GM12875 (cell line): ENCODE data around the gene GRID1.

Experiments used
- H3K4me3 ChIP-seq: one replicate; pipeline ENCODE4 v1.5.1; 2011; ENCODE audit warnings: low read depth, low read length, control low read depth
- TF ChIP-seq, protein P1 (sequence below): IDR thresholded peaks from 2 replicates; pipeline ENCODE4 v1.5.1; 2011; ENCODE audit warnings: low read depth, mild to moderate bottlenecking, control low read depth, inconsistent platforms, low read length, moderate library complexity, borderline replicate concordance; ENCODE audit not compliant: insufficient read depth

The GRID1 gene

DNA sequence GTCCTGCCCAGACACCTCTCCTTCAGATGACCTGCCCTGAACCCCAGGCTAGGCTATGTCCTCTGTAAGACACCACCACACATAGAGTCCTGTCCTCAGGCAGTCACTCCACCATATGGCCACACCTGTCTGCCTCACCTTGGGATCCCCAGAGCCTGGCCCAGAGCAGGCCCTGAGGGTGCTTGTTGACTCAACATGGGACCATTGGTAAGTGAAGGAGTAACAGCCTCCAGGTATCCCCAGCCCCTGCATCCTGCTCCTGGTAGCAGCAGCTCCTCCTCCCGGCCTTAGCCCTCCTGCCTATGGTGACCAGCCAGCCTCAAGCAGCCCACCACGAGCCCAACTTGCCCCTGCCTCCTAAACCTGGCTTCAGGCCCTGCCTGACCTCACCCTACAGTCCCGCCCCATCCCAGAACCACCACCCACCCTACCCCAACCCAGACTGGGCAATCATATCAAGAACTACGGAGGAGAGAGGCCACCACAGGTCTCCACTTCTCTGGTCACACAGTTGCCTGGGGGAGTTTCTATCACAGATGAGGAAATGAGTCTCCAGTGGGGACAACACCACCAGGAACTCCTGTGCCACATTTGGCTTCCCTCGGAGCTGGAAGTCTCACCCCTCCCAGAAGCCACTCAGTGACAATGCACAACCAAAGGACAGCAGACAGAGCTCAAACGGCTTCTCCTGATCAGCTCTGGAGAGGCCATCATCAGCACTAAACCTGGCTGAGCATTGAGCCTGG lies 136.6 kb downstream of the GRID1 start:
- TF ChIP-seq, protein P1, sequence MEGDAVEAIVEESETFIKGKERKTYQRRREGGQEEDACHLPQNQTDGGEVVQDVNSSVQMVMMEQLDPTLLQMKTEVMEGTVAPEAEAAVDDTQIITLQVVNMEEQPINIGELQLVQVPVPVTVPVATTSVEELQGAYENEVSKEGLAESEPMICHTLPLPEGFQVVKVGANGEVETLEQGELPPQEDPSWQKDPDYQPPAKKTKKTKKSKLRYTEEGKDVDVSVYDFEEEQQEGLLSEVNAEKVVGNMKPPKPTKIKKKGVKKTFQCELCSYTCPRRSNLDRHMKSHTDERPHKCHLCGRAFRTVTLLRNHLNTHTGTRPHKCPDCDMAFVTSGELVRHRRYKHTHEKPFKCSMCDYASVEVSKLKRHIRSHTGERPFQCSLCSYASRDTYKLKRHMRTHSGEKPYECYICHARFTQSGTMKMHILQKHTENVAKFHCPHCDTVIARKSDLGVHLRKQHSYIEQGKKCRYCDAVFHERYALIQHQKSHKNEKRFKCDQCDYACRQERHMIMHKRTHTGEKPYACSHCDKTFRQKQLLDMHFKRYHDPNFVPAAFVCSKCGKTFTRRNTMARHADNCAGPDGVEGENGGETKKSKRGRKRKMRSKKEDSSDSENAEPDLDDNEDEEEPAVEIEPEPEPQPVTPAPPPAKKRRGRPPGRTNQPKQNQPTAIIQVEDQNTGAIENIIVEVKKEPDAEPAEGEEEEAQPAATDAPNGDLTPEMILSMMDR: no peak
- no peak overlapping the region for H3K4me3 ChIP-seq

DNA sequence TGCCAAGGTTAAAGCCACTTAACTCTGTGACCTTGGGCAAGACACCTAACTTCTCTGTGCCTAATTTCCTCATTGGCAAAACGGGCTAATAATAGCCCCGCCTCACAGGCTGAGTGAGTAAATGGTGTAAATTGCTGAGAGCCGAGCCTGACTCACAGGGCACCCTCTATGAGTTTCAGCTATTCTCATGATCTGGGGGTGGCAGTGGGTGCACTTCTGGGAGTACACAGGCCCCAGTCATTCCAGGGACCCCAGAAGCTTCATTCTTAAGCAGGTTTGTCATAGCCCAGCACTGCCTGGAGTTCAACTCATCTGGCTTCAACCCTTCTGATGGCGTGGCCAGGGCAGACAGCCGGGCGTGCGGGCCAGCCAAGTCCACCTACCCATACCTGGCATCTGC lies 137.2 kb downstream of the GRID1 start:
- TF ChIP-seq, protein P1: no peak

DNA sequence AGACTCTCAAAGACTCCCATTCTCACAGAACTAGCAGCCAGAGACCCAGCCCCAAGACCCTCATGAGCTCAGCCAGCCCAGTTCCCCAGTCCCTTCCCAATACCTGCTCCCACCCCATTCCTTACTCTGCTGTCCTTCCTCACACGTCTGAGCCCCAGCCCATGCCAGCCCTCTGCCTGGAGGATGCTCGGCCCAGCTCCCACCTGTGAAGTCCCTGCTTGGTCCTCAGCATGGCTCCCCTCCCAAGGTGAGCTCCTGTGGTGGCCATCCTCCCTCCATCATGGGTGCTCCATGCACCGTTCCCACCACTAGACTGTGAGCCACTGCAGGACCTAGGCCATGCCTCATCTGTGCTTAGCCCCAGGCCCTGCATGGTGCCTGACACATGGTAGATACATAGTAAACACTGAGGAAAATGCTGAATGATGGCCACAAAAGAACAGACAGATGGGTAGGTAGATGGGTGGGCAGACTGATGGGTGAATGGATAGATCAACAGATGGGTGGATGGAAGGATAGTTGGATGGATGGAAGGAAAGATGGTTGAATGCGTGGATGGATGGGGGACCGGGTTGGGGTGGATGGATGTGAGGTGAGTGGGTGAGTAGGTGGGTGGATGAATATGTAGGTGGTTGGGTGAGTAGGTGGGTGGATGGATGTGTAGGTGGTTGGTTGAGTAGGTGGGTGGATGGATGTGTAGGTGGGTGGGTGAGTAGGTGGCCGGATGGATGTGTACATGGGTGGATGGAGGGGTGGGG lies 138.9 kb downstream of the GRID1 start:
- H3K4me3 ChIP-seq: no peak overlapping the region
- TF ChIP-seq, protein P1: no peak

More for the DNA sequence above, 137.2 kb downstream of the GRID1 start:
- no peak overlapping the region for H3K4me3 ChIP-seq

DNA sequence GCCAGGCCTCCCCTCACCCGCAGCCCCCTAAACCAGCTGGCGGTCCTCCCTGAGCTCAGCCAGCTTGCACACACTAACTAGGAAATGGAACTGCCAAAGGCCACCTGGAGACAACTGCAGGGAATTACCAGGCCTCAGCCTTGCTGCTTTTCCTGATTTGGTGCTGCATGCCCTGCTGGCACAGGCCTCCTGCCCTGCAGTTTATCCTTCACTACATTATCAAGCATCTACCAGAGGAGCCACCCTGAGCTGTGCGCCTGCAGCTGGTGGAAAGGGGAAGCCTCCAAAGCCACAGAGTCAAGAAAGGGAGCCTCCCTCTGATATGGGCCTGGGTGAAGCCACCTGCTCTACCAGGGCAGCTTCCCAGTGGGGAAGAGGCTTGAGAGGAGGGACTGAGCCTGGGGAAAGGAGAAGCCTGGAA lies 139.8 kb downstream of the GRID1 start:
- TF ChIP-seq, protein P1: no peak
- H3K4me3 ChIP-seq: no peak overlapping the region

DNA sequence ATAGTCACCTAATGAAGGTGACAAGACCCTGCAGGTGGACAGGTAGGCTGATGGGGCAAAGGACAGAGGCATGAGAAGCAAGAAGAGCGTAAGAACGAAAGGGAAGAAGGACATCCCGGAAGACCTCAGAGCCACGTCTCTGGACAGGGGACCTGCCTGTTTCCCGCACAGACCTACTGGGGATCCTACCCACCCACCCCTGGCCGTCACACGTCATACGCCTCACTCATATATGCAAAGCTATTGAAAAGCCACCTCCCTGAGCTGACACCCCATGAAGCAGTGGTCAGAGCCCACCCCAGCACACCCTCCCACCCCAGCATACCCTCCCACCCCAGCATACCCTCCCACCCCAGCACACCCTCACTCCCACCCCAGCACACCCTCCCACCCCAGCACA lies 140.6 kb downstream of the GRID1 start:
- TF ChIP-seq, protein P1: no peak
- H3K4me3 ChIP-seq: no peak overlapping the region

DNA sequence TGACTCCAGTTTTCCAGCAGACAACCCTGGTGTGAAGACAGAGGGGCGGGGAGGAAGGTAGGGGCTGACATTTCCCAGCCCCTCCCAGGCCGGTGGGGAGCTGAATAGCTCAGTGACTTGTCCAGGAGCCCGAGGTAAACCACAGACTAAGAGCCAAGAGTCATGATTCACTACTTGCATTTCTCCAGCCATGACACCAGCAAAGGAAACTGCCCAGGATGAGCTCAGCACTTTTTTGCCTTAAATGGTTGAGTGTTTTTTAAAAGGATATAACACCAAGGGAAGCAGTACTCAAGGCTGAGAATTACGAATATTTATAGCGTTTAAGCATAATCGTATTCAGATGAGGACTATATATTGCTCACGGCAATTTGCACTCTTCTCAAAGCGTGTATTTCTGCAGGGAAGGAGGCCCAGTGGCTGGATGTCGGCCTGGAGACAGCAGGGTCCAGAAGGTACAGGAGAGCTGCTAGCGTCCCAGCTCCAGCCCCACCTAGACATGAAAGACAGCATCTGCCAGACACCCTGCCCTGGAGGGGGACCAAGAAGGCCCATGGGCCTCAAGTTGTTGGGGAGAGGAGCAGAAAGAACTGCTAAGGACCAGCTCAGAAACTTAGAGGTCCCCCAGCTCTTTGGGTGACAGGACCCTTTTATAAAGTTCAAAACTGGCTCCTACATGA lies 141.4 kb downstream of the GRID1 start:
- TF ChIP-seq, protein P1: no peak

More for the DNA sequence above, 141.4 kb downstream of the GRID1 start:
- no peak overlapping the region for H3K4me3 ChIP-seq
